WTC11 (cell line): Measurements from ENCODE around the gene RAB1A. TPM values are rescaled to one million over a fixed set of nuclear protein-coding genes. Genes with fewer than 3 reads are reported as not detected.
"Not testable (repeated sequence)": the region's sequence is repeated elsewhere in the genome, so short reads cannot be mapped to it uniquely, and the experiment has no call there.

Experiments
- ATAC-seq: fragments of 200-7000 bp; cut with Tn5 transposase; 2 replicates; pipeline ENCODE4 v1.10.0; 2021; ENCODE audit warnings: mild to moderate bottlenecking, moderate library complexity
- CTCF ChIA-PET: fragments of 300-600 bp; sonication (Branson Sonifier 250); formaldehyde crosslinking; loops from one replicate; lab custom pipeline; 2021; ENCODE audit warnings: antibody characterized with exemption; lab: Charles Lee
- POLR2A ChIA-PET: fragments of 350-600 bp; sonication (Branson Sonifier 250); formaldehyde crosslinking; loops from one replicate; lab custom pipeline; 2021; ENCODE audit warnings: antibody characterized with exemption; lab: Charles Lee
- DNase-seq: peaks from one replicate; pipeline ENCODE4 v3.0.0; 2021; ENCODE audit warnings: low spot score
- H3K27ac Mint-ChIP-seq: 2 replicates; pipeline ENCODE4 v1.8.0; 2021; ENCODE audit warnings: mixed read lengths
- H3K27me3 Mint-ChIP-seq: 2 replicates; pipeline ENCODE4 v1.8.0; 2021; ENCODE audit warnings: low read depth, mild to moderate bottlenecking, moderate library complexity, mixed read lengths
- H3K36me3 Mint-ChIP-seq: 2 replicates; pipeline ENCODE4 v1.8.0; 2021; ENCODE audit warnings: mixed read lengths
- H3K4me1 Mint-ChIP-seq: 2 replicates; pipeline ENCODE4 v1.8.0; 2022; ENCODE audit warnings: mixed read lengths
- H3K4me3 Mint-ChIP-seq: 2 replicates; pipeline ENCODE4 v1.8.0; 2021; ENCODE audit warnings: mild to moderate bottlenecking, moderate library complexity, mixed read lengths
- H3K9me3 Mint-ChIP-seq: 2 replicates; pipeline ENCODE4 v1.8.0; 2021; ENCODE audit warnings: mixed read lengths
- AFF4 ChIP-seq: sonication (generic); formaldehyde crosslinking; IDR thresholded peaks from 2 replicates; pipeline ENCODE4 v1.8.1; 2023; ENCODE audit warnings: mild to moderate bottlenecking, missing genetic modification reagents, borderline replicate concordance
- CBFB ChIP-seq: sonication (generic); formaldehyde crosslinking; IDR thresholded peaks from 2 replicates; pipeline ENCODE4 v1.8.1; 2022; ENCODE audit warnings: mild to moderate bottlenecking, low read depth, missing genetic modification reagents
- CREM ChIP-seq: sonication (generic); formaldehyde crosslinking; IDR thresholded peaks from 2 replicates; pipeline ENCODE4 v1.8.1; 2022; ENCODE audit warnings: mild to moderate bottlenecking, missing genetic modification reagents, moderate library complexity
- E2F4 ChIP-seq: sonication (generic); formaldehyde crosslinking; IDR thresholded peaks from 2 replicates; pipeline ENCODE4 v1.8.1; 2022; ENCODE audit warnings: low read depth, mild to moderate bottlenecking, moderate library complexity, missing genetic modification reagents, borderline replicate concordance
- FOXK1 ChIP-seq: sonication (generic); formaldehyde crosslinking; IDR thresholded peaks from 2 replicates; pipeline ENCODE4 v1.8.0; 2022; ENCODE audit warnings: mild to moderate bottlenecking, moderate library complexity, missing genetic modification reagents
- MXD4 ChIP-seq: fragments of 250-450 bp; sonication (Bioruptor Pico); IDR thresholded peaks from 2 replicates; pipeline ENCODE4 v1.8.0; 2021; ENCODE audit warnings: mild to moderate bottlenecking, moderate library complexity, borderline replicate concordance
- NFE2L1 ChIP-seq: sonication (generic); formaldehyde crosslinking; IDR thresholded peaks from 2 replicates; pipeline ENCODE4 v1.8.1; 2023; ENCODE audit warnings: missing genetic modification reagents
- NFYB ChIP-seq: sonication (generic); formaldehyde crosslinking; conservative IDR thresholded peaks from 2 replicates; pipeline ENCODE4 v1.8.0; 2022; ENCODE audit warnings: low read depth, missing genetic modification reagents
- NR1H2 ChIP-seq: sonication (generic); formaldehyde crosslinking; IDR thresholded peaks from 2 replicates; pipeline ENCODE4 v1.9.0; 2021; ENCODE audit warnings: mild to moderate bottlenecking, moderate library complexity, missing genetic modification reagents
- PRRX2 ChIP-seq: fragments of 250-450 bp; sonication (Bioruptor Pico); IDR thresholded peaks from 2 replicates; pipeline ENCODE4 v1.8.0; 2021; ENCODE audit warnings: mild to moderate bottlenecking
- STAT6 ChIP-seq: sonication (generic); formaldehyde crosslinking; conservative IDR thresholded peaks from 2 replicates; pipeline ENCODE4 v1.8.1; 2023; ENCODE audit warnings: mild to moderate bottlenecking, low read depth, missing genetic modification reagents, moderate library complexity
- TEAD1 ChIP-seq: sonication (generic); formaldehyde crosslinking; IDR thresholded peaks from 2 replicates; pipeline ENCODE4 v1.8.0; 2022; ENCODE audit warnings: mild to moderate bottlenecking, missing genetic modification reagents
- TEAD4 ChIP-seq: sonication (generic); formaldehyde crosslinking; IDR thresholded peaks from 2 replicates; pipeline ENCODE4 v1.8.0; 2022; ENCODE audit warnings: mild to moderate bottlenecking, missing genetic modification reagents
- ZBTB21 ChIP-seq: sonication (generic); formaldehyde crosslinking; IDR thresholded peaks from 2 replicates; pipeline ENCODE4 v1.8.1; 2023; ENCODE audit warnings: mild to moderate bottlenecking, missing genetic modification reagents, borderline replicate concordance
- ZNF138 ChIP-seq: sonication (generic); formaldehyde crosslinking; conservative IDR thresholded peaks from 2 replicates; pipeline ENCODE4 v1.8.1; 2022; ENCODE audit warnings: mild to moderate bottlenecking, moderate library complexity, missing genetic modification reagents
- ZNF219 ChIP-seq: sonication (generic); formaldehyde crosslinking; IDR thresholded peaks from 2 replicates; pipeline ENCODE4 v1.8.0; 2023; ENCODE audit warnings: missing genetic modification reagents, mild to moderate bottlenecking, borderline replicate concordance
- ZNF416 ChIP-seq: fragments of 250-450 bp; sonication (Bioruptor Pico); IDR thresholded peaks from 2 replicates; pipeline ENCODE4 v1.9.0; 2021; ENCODE audit warnings: mild to moderate bottlenecking, inconsistent platforms
- total RNA-seq: library from RNA; stranded (reverse); gene quantifications from 3 replicates; pipeline ENCODE4 v1.2.3, GENCODE V29; 2021
- TF ChIP-seq, protein P1 (sequence below): fragments of 250-450 bp; sonication (Bioruptor Pico); IDR thresholded peaks from 2 replicates; pipeline ENCODE4 v1.8.0; 2021; ENCODE audit warnings: mild to moderate bottlenecking
- TF ChIP-seq, protein P2 (sequence below): sonication (generic); formaldehyde crosslinking; IDR thresholded peaks from 2 replicates; pipeline ENCODE4 v1.8.0; 2023; ENCODE audit warnings: missing genetic modification reagents
- TF ChIP-seq, protein P3 (sequence below): fragments of 250-450 bp; sonication (Bioruptor Pico); IDR thresholded peaks from 2 replicates; pipeline ENCODE4 v1.9.0; 2021; ENCODE audit warnings: moderate library complexity, mild to moderate bottlenecking, inconsistent platforms, borderline replicate concordance

Gene RAB1A
- total RNA-seq, 1 experiment from 2014 or later, result 114 TPM

DNA sequence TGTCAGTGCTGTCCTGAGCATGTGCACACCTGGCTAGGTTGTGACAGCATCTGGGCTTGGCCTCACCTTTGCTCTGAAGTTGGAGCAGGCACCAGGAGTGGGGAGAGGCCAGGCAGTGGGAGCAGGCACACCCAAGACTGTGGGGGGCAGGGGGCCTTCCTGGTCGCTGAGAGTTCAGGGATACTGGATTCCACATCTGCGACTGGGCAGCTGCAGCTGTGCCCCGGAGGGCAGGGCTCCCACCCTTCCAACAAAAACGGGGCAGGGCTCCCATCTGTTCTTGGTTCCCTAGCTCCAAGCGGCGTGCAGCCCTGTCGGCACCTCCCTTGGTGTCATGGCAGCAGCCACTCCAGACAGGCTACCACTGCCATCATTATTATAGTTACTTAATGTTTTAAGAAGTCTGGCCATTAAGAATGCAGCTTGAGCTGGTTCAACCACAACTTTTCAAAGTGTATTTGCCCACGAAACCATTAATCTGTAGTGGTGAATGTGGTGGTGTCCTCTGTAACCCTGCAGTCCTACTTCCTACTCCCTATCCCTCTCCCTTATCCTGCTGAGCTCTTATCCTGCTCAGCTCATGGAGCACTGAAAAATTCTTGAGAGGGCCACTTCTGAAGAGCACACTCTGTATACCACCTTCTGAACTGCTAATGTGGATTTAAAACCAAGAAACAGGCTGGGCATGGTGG is 48.0 kb upstream of the RAB1A start (continued):
- no peak for TF ChIP-seq NR1H2 (CRISPR knock-in tag)
- no peak for TF ChIP-seq ZNF138 (CRISPR knock-in tag)

DNA sequence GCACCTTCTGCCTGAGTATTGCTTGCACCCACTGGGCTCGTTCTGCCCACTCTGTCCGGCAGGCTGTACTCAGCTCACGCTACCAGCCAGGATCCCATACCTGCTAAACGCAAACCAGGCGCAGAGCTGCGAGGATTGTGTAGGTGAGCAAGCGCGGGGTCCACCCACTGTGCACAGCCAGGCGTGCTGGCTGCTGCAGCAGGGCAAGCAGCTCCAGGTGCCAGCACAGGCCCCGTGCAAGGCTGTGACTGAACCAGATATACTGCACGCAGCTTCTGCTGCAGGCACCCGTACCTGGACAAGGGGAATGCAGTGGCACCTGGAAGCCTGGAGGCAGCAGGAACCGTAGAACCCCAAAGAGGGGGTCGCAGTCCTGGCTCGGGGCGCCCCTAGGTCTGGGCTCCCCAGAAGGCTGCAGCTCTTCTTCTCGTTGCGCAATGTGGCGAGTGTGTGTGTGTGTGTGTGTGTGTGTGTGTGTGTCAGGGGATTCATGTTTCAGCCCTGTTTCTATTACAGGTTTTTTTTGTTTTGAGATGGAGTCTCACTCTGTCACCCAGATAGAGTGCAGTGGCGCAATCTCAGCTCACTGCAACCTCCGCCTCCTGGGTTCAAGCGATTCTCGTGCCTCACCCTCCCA is 46.1 kb upstream of the RAB1A start:
- DNase-seq, result no peak
- Mint-ChIP-seq H3K27me3 (0 out of 2 replicates have a peak, but pooled peaks cover 7% of the 10 kb centered on the region), H3K36me3 (no peaks in the 10 kb centered on the region), H3K4me3 (no peak overlapping the region), H3K4me1 (no peaks in the 10 kb centered on the region), H3K9me3 (no peaks in the 10 kb centered on the region; the same call in 1 of the 2 replicates), H3K27ac (no peak overlapping the region)
- CTCF ChIA-PET, result interaction anchor here (2.6 kb wide), 1 partner anchor 11 kb away, joined by 13 read pairs; no protein-coding TSS in a partner anchor
- no peak for ATAC-seq
- TF ChIP-seq TEAD1 (no peak), PRRX2 (no peak), MXD4 (CRISPR knock-in tag) (no peak), FOXK1 (CRISPR knock-in tag) (no peak), NFYB (CRISPR knock-in tag) (no peak), NFE2L1 (CRISPR knock-in tag) (no peak), TEAD4 (no peak), E2F4 (CRISPR knock-in tag) (no peak), ZBTB21 (CRISPR knock-in tag) (no peak), ZNF416 (CRISPR knock-in tag) (no peak), ZNF219 (CRISPR knock-in tag) (no peak), AFF4 (no peak), CREM (CRISPR knock-in tag) (no peak), STAT6 (CRISPR knock-in tag) (no peak), ZNF138 (CRISPR knock-in tag) (no peak), CBFB (no peak)
- TF ChIP-seq, protein P1, sequence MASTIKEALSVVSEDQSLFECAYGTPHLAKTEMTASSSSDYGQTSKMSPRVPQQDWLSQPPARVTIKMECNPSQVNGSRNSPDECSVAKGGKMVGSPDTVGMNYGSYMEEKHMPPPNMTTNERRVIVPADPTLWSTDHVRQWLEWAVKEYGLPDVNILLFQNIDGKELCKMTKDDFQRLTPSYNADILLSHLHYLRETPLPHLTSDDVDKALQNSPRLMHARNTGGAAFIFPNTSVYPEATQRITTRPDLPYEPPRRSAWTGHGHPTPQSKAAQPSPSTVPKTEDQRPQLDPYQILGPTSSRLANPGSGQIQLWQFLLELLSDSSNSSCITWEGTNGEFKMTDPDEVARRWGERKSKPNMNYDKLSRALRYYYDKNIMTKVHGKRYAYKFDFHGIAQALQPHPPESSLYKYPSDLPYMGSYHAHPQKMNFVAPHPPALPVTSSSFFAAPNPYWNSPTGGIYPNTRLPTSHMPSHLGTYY (CRISPR knock-in tag), result no peak
- TF ChIP-seq, protein P2, sequence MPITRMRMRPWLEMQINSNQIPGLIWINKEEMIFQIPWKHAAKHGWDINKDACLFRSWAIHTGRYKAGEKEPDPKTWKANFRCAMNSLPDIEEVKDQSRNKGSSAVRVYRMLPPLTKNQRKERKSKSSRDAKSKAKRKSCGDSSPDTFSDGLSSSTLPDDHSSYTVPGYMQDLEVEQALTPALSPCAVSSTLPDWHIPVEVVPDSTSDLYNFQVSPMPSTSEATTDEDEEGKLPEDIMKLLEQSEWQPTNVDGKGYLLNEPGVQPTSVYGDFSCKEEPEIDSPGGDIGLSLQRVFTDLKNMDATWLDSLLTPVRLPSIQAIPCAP (CRISPR knock-in tag), result no peak
- TF ChIP-seq, protein P3, sequence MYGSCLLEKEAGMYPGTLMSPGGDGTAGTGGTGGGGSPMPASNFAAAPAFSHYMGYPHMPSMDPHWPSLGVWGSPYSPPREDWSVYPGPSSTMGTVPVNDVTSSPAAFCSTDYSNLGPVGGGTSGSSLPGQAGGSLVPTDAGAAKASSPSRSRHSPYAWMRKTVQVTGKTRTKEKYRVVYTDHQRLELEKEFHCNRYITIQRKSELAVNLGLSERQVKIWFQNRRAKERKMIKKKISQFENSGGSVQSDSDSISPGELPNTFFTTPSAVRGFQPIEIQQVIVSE (CRISPR knock-in tag), result no peak
- POLR2A ChIA-PET, result no interaction called here

DNA sequence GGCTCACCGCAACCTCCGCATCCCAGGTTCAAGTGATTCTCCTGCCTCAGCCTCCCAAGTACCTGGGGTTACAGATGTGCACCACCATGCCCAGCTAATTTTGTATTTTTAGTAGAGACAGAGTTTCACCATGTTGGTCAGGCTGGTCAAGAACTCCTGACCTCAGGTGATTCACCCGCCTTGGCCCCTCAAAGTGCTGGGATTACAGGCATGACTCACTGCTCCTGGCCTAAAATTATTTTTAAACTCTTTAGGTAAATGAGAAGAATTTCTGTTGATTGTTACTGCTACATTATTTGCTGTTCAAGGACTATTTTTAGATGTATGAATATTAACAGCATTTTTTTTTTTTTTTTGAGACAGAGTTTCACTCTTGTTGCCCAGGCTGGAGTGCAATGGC is 44.1 kb upstream of the RAB1A start:
- ATAC-seq, H3K27ac Mint-ChIP-seq, DNase-seq, POLR2A ChIA-PET, H3K9me3 Mint-ChIP-seq, H3K27me3 Mint-ChIP-seq, H3K36me3 Mint-ChIP-seq, H3K4me3 Mint-ChIP-seq, H3K4me1 Mint-ChIP-seq: not testable (repeated sequence)
- CTCF ChIA-PET, result interaction anchor here (1.1 kb wide), 1 partner anchor 13 kb away, joined by 10 read pairs; no protein-coding TSS in a partner anchor
